ENCODE data around the gene CD300LF.

GRCh38 chr17:74730491-74731346 lies 18.0 kb upstream of the CD300LF start:
- TF ChIP-seq CTCF (IDR thresholded peaks at IDR 0.05), result no peak
- no peak for TF ChIP-seq POLR2AphosphoS5 (IDR thresholded peaks at IDR 0.05; ENCODE audit: insufficient read depth in 1 of 2, low read depth in 1 of 2)
- TF ChIP-seq POLR2A (IDR thresholded peaks at IDR 0.05), result no peak
